Peyer's patch (tissue), 4 donors: ENCODE measurements around the gene CNNM2. TPM values are rescaled to one million over a fixed set of nuclear protein-coding genes. Genes with fewer than 3 reads are reported as not detected.

Source experiments
- DNase-seq, 3 donors: peaks; one replicate each; pipeline ENCODE4 v3.0.0-alpha.2; 2017 to 2019
- H3K27ac ChIP-seq, 4 donors: fragments of 200-600 bp; sonication (generic); one replicate each; pipeline ENCODE4 v1.5.1; 2016 to 2019
- H3K27me3 ChIP-seq, 2 donors: fragments of 200-600 bp; sonication (generic); one replicate each; pipeline ENCODE4 v1.5.1; 2019
- H3K36me3 ChIP-seq, 3 donors: fragments of 200-600 bp; sonication (generic); one replicate each; pipeline ENCODE4 v1.5.1; 2016 to 2019
- H3K4me1 ChIP-seq, 4 donors: fragments of 200-600 bp; sonication (generic); one replicate each; pipeline ENCODE4 v1.5.1; 2016 to 2019
- H3K4me3 ChIP-seq, 4 donors: fragments of 200-600 bp; sonication (generic); 1 replicate in 3 of 4; 2 replicates in 1 of 4; pipeline ENCODE4 v1.5.1; 2016 to 2019; ENCODE audit warnings: mild to moderate bottlenecking in 1 of 4
- H3K9me3 ChIP-seq, 4 donors: fragments of 200-600 bp; sonication (generic); one replicate each; pipeline ENCODE4 v1.5.1; 2016 to 2019; ENCODE audit warnings: mild to moderate bottlenecking in 1 of 4
- POLR2A ChIP-seq, 2 donors: fragments of 450-650 bp; IDR thresholded peaks; one replicate each; pipeline ENCODE4 v1.5.1; 2017; ENCODE audit warnings: antibody characterized with exemption in 2 of 2, mild to moderate bottlenecking in 2 of 2, moderate library complexity in 2 of 2
- total RNA-seq, 4 donors: library from RNA; depleted of rRNA; stranded (reverse); fragments of >200 nt; gene quantifications; one replicate each; pipeline ENCODE4 v1.1.0, GENCODE V29; 2016
- TF ChIP-seq, protein P1 (sequence below), 6 experiments: fragments of 450-650 bp in 4 of 6; fragments of 200-600 bp in 2 of 6; sonication (generic) in 1 of 6; IDR thresholded peaks; one replicate each; pipeline ENCODE4 v1.5.1; 2017 to 2019; ENCODE audit warnings: antibody characterized with exemption in 6 of 6, mild to moderate bottlenecking in 3 of 6, moderate library complexity in 1 of 6

Gene CNNM2
- total RNA-seq, 4 donors from 2014 or later, result 15.8 to 39.6 (median 19.2) TPM

DNA sequence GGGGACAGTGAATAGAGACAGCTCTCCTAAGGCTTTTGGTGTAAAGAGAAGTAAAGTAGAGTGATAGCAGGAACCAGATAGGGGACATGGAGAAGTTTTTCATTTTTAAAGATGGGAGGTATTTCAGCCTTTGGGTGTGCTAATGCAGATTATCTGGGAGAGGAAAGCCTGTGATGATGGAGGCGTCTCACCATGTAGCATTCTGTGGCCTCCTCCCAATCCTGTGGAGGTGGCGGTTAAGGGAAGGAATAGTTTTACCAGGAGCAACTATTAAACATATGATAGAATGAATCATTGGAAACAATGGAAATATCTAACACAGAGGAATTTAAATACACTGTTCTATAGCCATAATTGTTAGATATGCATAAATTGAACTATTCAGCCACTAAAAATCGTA lies 101.3 kb downstream of the CNNM2 start:
- Histone ChIP-seq H3K27ac (no peak overlapping the region), H3K36me3 (no peaks in the 10 kb centered on the region), H3K27me3 (no peaks in the 10 kb centered on the region), H3K4me3 (no peak overlapping the region), H3K9me3 (no peaks in the 10 kb centered on the region), H3K4me1 (no peaks in the 10 kb centered on the region)
- TF ChIP-seq, protein P1, sequence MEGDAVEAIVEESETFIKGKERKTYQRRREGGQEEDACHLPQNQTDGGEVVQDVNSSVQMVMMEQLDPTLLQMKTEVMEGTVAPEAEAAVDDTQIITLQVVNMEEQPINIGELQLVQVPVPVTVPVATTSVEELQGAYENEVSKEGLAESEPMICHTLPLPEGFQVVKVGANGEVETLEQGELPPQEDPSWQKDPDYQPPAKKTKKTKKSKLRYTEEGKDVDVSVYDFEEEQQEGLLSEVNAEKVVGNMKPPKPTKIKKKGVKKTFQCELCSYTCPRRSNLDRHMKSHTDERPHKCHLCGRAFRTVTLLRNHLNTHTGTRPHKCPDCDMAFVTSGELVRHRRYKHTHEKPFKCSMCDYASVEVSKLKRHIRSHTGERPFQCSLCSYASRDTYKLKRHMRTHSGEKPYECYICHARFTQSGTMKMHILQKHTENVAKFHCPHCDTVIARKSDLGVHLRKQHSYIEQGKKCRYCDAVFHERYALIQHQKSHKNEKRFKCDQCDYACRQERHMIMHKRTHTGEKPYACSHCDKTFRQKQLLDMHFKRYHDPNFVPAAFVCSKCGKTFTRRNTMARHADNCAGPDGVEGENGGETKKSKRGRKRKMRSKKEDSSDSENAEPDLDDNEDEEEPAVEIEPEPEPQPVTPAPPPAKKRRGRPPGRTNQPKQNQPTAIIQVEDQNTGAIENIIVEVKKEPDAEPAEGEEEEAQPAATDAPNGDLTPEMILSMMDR (IDR thresholded peaks at IDR 0.05), result no peak
- no peak for DNase-seq

DNA sequence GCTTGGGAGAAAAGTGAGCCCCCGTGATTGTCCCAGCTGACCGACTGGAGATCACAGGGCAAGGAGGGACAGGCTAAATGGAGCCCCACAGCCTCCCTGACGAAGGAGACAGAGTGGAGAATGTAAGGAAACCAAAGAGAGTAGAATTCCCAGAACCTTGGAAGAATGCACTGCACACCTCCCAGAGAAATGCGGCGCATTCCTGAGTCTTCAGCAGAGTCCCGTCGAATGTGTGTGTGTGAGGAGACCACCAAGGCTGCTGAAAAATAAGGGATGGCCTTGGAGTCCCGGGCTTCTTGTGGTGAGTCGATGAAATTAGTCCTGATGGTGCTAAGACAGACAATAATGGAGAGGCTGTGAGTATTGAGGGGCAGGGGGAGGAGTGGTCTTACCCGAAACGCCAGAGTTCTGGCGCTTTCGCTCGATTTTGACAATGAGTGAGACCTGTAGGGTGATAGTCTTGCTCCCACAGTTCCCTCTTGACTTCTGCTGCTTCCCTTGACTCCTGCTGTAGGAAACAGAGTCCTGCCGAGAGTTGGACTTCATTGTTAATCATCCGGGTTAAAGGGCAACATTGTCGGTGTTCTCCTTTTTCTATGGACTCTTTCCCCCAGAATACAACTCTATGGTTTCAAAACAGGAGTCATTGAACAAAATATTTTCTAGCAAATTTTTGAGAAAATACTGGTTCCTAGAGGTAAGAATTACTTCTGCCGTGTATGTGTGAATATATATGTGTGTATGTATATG lies 103.2 kb downstream of the CNNM2 start:
- H3K4me3 ChIP-seq, result no peak overlapping the region
- TF ChIP-seq POLR2A (IDR thresholded peaks at IDR 0.05), result no peak
- TF ChIP-seq, protein P1 (IDR thresholded peaks at IDR 0.05), result no peak
- no peak for DNase-seq
- H3K27ac ChIP-seq, result no peak overlapping the region
- H3K36me3 ChIP-seq, result no peaks in the 10 kb centered on the region
- no peaks in the 10 kb centered on the region for H3K27me3 ChIP-seq
- H3K9me3 ChIP-seq, result no peaks in the 10 kb centered on the region
- H3K4me1 ChIP-seq, result no peaks in the 10 kb centered on the region

DNA sequence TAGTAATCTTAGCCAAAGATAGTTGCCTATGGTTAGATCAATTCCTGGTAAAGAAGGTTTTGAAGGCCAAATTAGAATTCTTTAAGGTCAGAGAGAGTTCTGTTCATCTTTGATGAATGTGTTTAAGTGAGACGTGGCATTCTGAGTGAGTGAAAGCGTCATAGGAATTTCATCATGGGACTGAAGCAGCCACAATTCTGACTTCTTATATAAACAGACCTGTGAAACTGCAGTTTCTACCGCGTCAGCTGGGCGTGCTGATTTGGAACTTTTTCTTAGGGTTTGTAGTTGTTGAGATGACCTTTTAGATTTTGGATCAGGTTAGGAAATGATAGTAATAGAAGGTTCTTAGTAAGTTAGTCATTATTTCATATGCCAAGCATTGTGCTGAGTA lies 103.8 kb downstream of the CNNM2 start:
- no peaks in the 10 kb centered on the region for H3K36me3 ChIP-seq
- no peaks in the 10 kb centered on the region for H3K9me3 ChIP-seq
- H3K4me1 ChIP-seq, result no peaks in the 10 kb centered on the region
- H3K27me3 ChIP-seq, result no peaks in the 10 kb centered on the region
- DNase-seq, result no peak
- no peak overlapping the region for H3K4me3 ChIP-seq
- TF ChIP-seq, protein P1 (IDR thresholded peaks at IDR 0.05), result no peak
- TF ChIP-seq POLR2A (IDR thresholded peaks at IDR 0.05), result no peak
- no peak overlapping the region for H3K27ac ChIP-seq

DNA sequence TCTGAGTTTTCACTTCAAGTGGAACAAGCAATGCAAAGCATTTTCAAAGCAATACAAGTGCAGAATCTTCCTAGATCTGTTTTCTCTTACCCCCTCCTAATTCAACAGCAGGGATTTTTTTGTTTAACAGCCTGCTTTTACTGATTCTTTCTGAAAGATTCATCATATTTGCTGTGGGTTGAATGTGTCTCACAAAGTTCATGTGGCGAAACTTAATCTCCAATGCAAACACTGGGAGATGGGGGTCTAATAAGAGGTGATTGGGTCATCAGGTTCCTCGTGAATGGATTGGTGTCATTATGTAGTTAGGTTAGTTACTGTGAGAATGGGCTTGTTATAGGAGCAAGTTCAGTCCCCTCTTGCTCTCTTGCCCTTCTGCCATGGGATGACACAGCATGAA lies 107.6 kb downstream of the CNNM2 start:
- no peaks in the 10 kb centered on the region for H3K27me3 ChIP-seq
- H3K4me3 ChIP-seq, result no peak overlapping the region
- no peaks in the 10 kb centered on the region for H3K4me1 ChIP-seq
- no peak for DNase-seq
- H3K36me3 ChIP-seq, result no peaks in the 10 kb centered on the region
- TF ChIP-seq, protein P1 (IDR thresholded peaks at IDR 0.05), result no peak
- no peak for TF ChIP-seq POLR2A (IDR thresholded peaks at IDR 0.05)
- H3K9me3 ChIP-seq, result no peaks in the 10 kb centered on the region
- no peak overlapping the region for H3K27ac ChIP-seq

DNA sequence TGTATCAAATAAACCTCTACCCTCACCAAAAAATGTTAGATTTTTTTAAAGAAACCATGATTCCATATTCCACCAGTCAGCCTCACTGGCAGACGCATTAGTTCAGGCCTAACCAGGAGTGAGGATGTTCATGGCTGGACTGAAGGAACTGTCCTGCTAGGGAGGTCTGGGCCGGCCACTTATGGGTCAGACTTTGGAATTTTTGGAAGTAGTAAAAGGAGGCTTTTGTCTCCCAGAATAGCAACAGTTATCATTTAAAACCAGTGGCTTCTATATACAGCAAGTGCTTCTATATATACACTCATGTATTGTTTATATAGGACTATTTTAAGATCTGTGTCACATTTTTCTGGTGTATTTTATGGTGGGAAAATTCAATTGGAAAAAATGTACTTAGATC lies 120.5 kb downstream of the CNNM2 start:
- no peak overlapping the region for H3K27ac ChIP-seq
- H3K36me3 ChIP-seq, result no peaks in the 10 kb centered on the region
- DNase-seq, result no peak
- H3K4me1 ChIP-seq, result no peaks in the 10 kb centered on the region
- no peak overlapping the region for H3K4me3 ChIP-seq
- no peaks in the 10 kb centered on the region for H3K27me3 ChIP-seq
- no peak for TF ChIP-seq POLR2A (IDR thresholded peaks at IDR 0.05)
- TF ChIP-seq, protein P1 (IDR thresholded peaks at IDR 0.05), result no peak
- H3K9me3 ChIP-seq, result no peaks in the 10 kb centered on the region
